LNCaP clone FGC (cell line): ENCODE measurements around the gene AKAP9.

ENCODE experiments used
- DNase-seq: peaks from one replicate; pipeline ENCODE4 v3.0.0-alpha.2; 2011; ENCODE audit warnings: low read depth
- H3K4me3 ChIP-seq: 2 replicates; pipeline ENCODE4 v1.5.1; 2011; ENCODE audit warnings: mild to moderate bottlenecking, low read depth, low read length, control low read depth
- CTCF ChIP-seq: IDR thresholded peaks from 2 replicates; pipeline ENCODE4 v1.5.1; 2012; ENCODE audit warnings: mild to moderate bottlenecking; ENCODE audit not compliant: control insufficient read depth, insufficient read depth; ENCODE audit errors: extremely low read depth

The AKAP9 gene

GRCh38 chr7:92043637-92044036, 103.0 kb downstream of the AKAP9 start:
- no peak for TF ChIP-seq CTCF
- DNase-seq: no peak
- H3K4me3 ChIP-seq: no peak overlapping the region

- no peak overlapping the region for H3K4me3 ChIP-seq
- DNase-seq: no peak
- no peak for TF ChIP-seq CTCF
Measured at GRCh38 chr7:92044148-92044547, 103.5 kb downstream of the AKAP9 start.

GRCh38 chr7:92044940-92045339, 104.3 kb downstream of the AKAP9 start:
- no peak for TF ChIP-seq CTCF
- DNase-seq: peak; percentile 14
- H3K4me3 ChIP-seq: no peak overlapping the region

- DNase-seq: no peak
- no peak overlapping the region for H3K4me3 ChIP-seq
- TF ChIP-seq CTCF: no peak
Measured at GRCh38 chr7:92051655-92052054, 111.0 kb downstream of the AKAP9 start.

GRCh38 chr7:92052159-92052558, 111.5 kb downstream of the AKAP9 start:
- no peak for DNase-seq
- no peak for TF ChIP-seq CTCF
- H3K4me3 ChIP-seq: no peak overlapping the region

GRCh38 chr7:92052684-92053083, 112.0 kb downstream of the AKAP9 start:
- no peak for DNase-seq
- H3K4me3 ChIP-seq: no peak overlapping the region
- no peak for TF ChIP-seq CTCF

GRCh38 chr7:92053312-92053711, 112.7 kb downstream of the AKAP9 start:
- TF ChIP-seq CTCF: no peak
- no peak for DNase-seq
- no peak overlapping the region for H3K4me3 ChIP-seq
